Stimulated activated CD8-positive, alpha-beta memory T cell treated with anti-CD3 and anti-CD28 coated beads, Interleukin-12 subunit alpha, Interleukin-12 subunit beta, amount 100 ng/mL, for 24 hours (primary cell): ENCODE data around the gene HECW1.
"Not testable (repeated sequence)": the region's sequence is repeated elsewhere in the genome, so short reads cannot be mapped to it uniquely, and the experiment has no call there.

Experiments
- DNase-seq: peaks from one replicate; pipeline ENCODE4 v3.0.0-alpha.2; 2020; ENCODE audit errors: extremely low read depth

HECW1 gene

GRCh38 chr7:43467846-43468245, 355.4 kb downstream of the HECW1 start:
- no peak for DNase-seq

GRCh38 chr7:43469051-43469450, 356.6 kb downstream of the HECW1 start:
- DNase-seq, result no peak

DNA sequence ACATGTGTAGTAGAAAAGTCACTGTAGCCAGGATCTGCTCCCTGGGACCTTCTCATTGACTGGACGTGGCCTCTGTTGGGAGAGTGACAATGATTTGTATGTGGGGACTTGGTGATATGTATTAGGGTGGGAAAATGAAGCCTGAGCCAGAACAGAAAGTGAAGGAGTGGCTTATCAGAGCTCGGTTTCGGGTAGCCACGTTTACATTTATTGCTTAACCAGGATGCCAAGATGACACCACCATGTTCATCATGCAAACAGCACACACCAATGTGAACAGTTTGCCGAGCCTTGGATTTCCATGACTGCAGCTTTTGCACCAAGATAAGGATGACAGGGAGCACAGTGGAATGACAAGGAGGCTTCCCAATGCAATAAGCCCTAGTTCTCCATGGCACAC, 357.7 kb downstream of the HECW1 start:
- DNase-seq, result no peak

- no peak for DNase-seq
These were observed 363.5 kb downstream of the HECW1 start for GRCh38 chr7:43475983-43476382.

- DNase-seq, result no peak
These were observed 364.4 kb downstream of the HECW1 start for GRCh38 chr7:43476896-43477295.

DNA sequence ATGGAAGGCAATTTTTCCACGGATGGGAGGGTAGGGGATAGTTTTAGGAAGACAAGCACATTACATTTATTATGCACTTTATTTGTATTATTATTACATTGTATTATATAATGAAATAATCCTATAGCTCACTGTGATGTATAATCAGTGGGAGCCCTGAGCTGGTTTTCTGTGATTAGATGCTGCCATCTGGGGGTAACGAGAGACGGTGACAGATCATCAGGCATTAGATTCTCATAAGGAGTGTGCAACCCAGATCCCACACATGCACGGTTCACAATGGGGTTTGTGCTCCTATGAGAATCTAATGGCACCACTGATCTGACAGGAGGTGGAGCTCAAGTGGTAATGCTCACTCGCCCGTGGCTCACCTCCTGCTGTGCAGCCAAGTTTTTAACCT, 366.6 kb downstream of the HECW1 start:
- DNase-seq, result no peak

DNA sequence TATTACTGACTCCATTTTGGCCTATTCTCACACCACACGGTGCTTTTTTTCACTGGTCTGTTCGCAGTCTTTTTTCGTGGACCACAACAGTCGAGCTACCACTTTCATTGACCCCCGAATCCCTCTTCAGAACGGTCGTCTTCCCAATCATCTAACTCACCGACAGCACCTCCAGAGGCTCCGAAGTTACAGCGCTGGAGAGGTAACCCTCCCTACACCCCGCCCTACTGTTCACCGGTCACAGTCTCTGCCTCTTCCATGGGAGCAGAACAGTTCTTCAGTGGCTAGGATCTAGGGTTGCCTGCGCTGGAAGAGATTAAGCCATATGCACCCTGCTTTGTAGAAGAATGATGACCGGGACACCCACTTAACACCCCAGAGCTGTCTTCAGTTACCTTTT, 367.1 kb downstream of the HECW1 start:
- DNase-seq, result no peak

GRCh38 chr7:43480581-43480980, 368.1 kb downstream of the HECW1 start:
- no peak for DNase-seq

- no peak for DNase-seq
These were observed 369.6 kb downstream of the HECW1 start for GRCh38 chr7:43481902-43482678.

DNA sequence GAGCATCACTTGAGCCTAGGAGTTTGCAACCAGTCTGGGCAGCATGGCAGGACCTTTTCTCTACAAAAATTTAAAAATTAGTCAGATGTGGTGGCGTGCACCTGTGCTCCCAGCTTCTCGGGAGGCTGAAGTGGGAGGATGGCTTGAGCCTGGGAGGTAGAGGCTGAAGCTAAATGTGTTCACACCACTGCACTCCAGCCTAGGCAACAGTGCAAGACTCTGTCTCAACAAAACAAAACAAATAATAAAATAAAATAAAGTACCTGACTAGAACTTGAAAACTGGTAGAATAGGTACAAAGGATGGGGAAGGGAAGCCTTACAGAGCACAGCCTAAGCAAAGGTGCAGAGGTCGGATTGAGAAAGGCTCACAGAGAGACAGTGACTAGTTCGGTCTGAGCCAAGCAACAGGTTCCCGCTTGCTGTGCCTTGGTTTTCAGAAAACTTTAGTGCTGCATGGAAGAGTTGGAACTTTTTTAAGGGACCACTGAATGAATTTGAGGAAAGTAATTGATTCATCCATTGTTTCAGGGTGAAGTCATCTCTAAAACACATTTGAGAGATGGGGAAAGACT, 370.3 kb downstream of the HECW1 start:
- DNase-seq, result no peak

DNA sequence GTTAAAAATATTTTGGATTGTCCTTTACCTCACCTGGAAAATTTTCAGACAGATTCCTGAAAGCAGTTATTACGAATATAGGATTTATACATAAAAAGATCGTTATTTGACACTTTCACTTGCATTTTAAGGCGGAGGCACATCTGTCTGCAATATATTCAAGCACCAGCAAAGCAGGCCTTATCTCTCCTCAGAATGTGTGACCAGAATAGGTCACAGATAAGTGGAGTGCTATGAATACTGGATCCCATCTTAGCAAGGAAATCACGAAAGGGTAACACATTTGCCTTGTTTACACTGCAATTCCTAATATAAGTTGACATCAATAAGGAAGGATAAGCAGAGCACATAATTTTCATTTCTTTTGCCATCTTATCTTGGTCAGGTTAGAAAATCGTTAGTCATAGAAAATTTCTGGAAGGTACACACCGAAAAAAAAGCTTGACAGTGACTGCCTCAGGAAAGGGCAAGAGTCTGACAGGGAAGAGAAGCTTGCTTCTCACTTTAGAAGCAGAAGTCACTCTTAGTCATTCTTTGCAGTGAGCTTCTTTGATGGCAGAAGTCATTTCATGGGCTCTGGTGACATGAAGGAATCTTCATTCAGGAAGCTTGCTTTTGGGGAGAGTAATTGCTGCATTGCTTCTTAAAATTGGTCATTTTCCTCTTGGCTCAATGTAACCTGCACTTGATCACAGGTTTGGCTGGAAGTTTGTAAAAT, 372.4 kb downstream of the HECW1 start:
- DNase-seq, result no peak

DNA sequence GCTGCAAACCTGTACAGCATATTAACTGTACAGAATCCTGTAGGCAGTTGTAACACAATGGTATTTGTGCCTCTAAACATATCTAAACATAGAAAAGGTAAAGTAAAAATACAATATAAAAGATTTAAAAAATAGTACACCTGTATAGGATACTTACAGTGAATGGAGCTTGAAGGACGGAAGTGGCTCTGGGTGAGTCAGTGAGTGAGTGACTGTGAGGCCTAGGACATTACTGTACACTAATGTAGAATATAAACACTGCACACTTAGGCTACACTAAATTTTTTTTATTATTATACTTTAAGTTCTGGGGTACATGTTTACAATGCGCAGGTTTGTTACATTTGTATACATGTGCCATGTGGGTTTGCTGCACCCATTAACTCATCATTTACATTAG, 373.1 kb downstream of the HECW1 start:
- no peak for DNase-seq

DNA sequence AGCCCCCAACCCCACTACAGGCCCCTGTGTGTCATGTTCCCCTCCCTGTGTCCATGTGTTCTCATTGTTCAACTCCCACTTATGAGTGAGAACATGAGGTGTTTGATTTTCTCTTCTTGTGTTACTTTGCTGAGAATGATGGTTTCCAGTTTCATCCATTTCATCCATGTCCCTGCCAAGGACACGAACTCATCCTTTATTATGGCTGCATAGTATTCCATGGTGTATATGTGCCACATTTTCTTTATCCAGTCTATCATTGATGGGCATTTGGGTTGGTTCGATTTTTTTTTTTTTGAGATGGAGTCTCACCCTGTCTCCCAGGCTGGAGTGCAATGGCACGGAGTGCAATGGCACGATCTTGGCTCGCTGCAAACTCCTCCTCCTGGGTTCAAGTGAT, 373.6 kb downstream of the HECW1 start:
- DNase-seq, result not testable (repeated sequence)

- no peak for DNase-seq
These were observed 374.2 kb downstream of the HECW1 start for GRCh38 chr7:43486634-43487033.

GRCh38 chr7:43487731-43488073, 375.3 kb downstream of the HECW1 start:
- DNase-seq, result no peak

DNA sequence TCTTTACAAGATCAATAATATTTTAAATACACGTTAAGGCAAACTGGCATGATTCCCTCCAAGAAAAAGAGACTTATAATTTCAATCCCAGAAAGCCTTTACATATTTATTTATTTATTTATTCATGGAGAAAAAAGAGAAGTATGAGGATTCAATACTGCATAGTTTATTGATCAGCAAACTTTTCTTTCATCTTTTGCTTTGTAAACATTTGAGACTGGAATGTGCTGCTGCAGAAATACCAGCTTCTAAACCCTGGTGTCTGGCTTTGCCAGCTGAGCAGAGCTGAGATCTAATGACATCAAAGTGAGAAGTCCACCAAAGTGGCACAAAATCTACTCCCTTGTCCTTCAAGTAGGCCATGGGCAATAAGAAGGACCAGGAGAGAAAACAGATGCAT, 376.8 kb downstream of the HECW1 start:
- DNase-seq, result no peak

DNA sequence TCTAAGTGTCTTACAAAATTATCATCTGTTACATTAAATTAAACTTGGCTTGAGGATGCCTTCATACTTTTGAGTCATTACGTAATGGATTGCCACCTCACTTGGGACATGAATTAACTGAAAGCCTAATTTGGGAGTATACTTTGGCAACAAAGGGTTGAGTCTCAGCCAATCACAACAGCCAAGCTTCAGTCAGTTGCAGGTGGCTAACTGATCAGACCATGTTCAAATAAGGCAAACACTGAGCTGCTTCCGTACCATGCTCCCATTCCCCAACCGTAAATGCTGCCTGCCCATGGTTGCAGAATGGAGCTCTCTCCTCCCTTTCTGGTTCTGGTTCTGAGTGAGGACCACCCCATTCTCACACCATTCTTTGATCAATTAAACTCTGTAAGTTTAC, 377.6 kb downstream of the HECW1 start:
- DNase-seq, result no peak

DNA sequence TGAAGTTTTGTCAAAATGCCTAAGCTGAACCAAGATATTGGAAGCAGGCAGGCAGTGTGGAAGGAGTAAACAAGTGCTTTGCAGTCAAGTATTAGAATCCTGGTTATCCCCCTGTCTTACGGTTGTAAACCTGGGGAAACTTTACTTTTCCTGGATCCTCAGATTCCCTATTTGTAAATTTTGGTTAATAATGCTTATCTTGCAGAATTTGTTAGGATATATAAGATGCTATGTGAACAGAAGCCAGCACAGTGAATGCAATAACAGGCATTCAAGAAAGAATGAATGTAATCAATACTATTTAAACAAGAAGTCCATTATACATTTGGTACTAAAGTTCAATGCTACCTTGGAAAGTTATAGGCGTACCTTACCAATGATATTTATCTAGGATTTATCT, 378.7 kb downstream of the HECW1 start:
- DNase-seq, result no peak

DNA sequence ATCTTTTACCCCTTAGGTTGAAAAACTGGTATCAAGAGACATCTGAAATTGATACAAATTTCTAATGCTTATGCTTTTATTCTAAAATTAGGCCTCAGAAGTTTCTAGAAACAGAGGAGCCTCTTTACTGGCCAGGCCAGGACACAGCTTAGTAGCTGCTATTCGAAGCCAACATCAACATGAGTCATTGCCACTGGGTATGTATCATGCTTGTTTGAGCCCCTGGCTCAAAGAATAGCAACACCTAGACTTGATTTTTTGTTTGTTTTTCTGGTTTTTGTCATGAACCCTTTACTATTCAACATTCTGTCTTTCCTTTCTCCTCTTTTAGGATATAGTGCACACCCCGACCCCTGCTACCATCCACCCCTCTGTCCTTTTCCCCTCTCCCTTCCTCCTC, 379.5 kb downstream of the HECW1 start:
- no peak for DNase-seq

DNA sequence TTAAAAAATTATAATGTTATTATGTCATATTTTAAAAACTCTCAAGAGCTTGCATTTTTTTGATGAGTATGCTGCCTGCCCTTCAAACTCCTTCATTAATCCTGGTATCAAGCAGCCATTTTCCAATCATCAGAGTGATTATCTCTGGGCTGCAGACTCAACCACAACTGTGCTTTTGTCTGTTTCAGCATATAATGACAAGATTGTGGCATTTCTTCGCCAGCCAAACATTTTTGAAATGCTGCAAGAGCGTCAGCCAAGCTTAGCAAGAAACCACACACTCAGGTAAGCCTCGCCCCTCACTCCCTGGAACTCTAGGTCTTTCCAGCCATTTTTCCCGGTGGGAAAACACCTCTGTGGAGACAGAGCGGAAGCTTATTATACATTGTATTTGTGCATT, 380.4 kb downstream of the HECW1 start:
- no peak for DNase-seq

- DNase-seq, result no peak
These were observed 383.1 kb downstream of the HECW1 start for GRCh38 chr7:43495572-43495971.

DNA sequence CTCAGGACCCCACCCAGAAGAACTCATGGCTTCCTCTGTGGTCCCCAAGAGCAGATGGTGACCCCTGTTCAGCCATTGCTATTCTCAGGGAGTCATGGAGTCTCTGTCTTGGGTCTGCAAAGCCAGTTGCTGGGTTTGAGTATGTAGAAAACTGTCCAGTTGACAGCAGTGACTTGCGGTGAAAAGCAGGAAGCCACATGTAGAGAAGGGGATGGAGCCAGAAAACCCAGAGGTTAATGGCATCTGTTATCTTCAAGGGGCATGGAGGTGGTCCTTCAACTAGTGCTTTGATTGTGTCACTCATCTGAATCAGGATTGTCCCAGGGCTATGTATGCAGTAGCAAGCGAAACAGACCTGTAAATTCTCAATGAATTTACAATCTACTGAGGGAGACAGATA, 384.1 kb downstream of the HECW1 start:
- no peak for DNase-seq

DNA sequence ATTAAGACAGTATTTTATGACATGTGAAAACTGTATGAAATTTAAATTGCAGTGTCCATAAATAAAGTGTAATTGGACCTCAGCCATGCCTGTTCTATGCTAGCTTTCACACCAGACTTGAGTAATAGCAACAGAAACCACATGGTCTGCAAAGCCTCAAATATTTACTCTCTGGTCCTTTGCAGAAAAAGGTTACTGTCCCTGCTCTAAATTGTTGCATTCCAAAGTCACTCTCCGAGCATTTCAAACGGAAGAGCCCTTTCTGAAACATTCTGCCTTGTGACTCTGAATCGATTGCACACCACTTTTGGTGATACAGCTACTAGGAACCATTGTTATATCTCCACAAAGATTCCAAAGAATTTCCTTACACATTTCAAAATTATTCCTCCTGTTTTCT, 389.4 kb downstream of the HECW1 start:
- DNase-seq, result no peak
